HT-29 (cell line): Measurements from ENCODE around the gene FBXL17. TPM values are rescaled to one million over a fixed set of nuclear protein-coding genes. Genes with fewer than 3 reads are reported as not detected.

Experiments used
- DNase-seq: peaks from one replicate; pipeline ENCODE4 v3.0.0-alpha.2; 2015; ENCODE audit warnings: low spot score
- total RNA-seq: library from RNA; depleted of rRNA; stranded (reverse); fragments of >200 nt; shearing (Covaris generic); gene quantifications from 2 replicates; pipeline ENCODE4 v1.2.3, GENCODE V29; 2014

The FBXL17 gene
- total RNA-seq, 1 experiment from 2014 or later, result 7.5 TPM

- DNase-seq, result no peak
Measured at GRCh38 chr5:108375768-108376167, 6.1 kb downstream of the FBXL17 start.

DNA sequence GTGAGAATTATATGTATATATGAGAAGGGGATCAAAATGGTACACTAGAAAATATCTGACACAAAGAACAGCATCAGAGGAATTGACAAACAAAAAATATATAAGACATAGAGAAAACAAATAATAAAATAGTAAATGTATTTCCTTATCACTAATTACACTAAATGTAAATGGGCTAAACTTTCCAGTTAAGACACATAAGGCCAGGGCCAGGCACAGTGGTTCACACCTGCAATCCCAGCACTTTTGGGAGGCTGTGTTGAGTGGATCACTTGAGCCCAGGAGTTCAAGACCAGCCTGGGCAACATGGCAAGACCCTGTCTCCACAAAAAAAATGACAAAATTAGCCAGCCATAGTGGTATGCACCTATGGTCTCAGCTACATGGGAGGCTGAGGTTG, 8.5 kb downstream of the FBXL17 start:
- no peak for DNase-seq

DNA sequence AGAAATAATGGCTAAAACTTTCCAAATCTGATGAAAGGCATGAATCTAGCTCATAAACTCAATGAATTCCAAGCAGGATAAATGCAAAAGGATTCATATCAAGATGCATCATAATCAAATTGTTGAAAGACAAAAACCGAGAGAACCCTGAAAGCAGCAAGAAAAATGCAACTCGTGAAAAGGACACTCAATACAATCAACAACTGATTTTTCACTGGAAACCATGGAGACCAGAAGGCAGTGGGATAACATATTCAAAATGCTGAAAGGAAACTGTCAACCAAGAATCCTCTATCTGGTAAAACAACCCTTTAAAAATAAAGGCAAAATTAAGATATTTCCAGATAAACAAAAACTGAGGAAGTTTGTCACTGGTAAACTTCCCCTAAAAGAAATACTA, 9.5 kb downstream of the FBXL17 start:
- DNase-seq, result no peak

DNA sequence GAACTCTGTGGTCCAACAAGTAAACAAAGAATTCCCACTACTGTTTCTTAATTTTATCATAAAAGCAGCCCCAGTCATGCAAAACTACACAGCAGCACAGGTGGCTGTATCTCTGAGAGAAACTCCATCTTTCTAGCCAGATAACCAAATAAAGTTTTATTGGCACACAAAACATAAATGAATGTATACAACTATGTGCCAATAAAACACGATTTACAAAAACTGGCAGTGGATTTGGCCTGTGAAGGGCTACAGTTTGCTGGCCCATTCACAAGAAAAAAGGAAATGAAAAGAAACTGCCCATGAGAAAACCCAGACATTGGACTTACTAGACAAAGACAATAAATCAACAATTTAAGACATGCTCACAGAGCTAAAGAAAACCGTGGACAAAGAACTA, 10.6 kb downstream of the FBXL17 start:
- DNase-seq, result no peak

DNA sequence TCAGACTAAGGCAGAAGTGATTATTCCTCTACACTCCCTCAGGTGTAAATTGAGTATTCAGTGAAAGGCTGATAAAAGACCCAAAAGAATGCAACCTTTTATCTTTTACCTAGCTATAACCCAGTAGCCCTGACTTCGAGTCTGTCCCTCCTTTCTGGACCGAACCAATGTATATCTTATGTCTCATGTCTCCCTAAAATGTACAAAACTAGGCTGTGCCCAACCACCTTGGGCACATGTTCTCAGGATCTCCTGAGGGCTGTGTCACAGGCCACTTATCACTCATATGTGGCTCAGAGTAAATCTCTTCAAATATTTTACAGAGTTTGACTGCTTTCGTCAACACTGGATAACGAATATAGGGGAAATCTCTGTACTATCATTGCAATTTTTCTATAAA, 12.7 kb downstream of the FBXL17 start:
- no peak for DNase-seq

GRCh38 chr5:108367679-108368334, 14.1 kb downstream of the FBXL17 start:
- no peak for DNase-seq

DNA sequence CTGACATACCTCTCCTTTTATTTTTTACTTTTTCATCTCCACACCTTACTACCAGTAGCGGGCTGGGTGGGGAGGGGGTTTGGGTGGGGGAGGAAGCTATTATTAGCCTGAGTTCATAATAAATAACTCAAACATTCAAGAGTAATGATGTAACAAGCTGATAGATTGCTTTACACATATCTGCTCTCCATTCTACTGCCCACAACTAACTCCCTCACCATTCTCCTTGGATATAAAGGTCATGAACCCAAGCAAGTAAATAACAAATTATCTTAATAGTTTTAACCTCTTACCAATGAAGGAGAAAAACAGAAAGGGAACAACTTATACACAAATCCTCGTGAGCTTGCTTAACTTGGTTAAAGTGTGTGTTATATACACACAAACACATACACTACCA, 15.4 kb downstream of the FBXL17 start:
- no peak for DNase-seq

DNA sequence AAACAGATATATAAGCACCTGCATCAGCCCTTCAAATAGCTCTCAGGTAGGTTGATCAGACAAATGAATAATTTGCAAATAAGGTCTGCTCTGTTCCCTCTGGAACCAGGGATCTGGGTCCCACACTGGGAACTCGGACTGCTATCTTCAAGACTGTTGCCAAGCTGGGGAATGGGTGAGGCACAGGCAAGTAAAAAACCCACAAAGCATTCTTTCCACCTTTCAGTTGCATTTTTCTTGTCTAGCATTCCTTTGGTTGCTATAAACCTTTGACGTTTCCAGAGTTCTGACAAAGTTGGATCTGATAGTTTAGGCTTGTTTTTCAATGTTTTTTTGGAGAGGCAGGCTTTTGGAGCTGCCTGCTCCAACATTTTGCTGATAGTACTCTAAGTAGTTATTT, 20.1 kb downstream of the FBXL17 start:
- DNase-seq, result no peak

- DNase-seq, result no peak
Measured at GRCh38 chr5:108361239-108361638, 20.7 kb downstream of the FBXL17 start.

DNA sequence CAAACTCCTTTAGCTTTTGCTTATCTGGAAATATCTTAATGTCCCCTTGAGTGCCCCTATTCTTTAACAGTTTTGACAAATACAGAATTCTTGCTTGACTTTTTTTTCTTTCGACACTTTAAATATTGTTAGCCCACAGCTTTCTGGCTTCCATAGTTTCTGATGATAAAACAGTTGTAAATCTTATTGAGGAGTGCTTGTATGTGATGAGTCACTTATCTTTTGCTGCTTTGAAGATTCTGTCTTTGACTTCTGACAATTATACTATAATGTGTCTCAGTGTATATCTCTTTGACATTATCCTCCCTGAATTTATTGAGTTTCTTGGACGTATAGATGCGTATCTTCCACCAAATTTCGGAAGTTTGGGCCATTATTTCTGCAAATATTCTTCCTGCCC, 21.6 kb downstream of the FBXL17 start:
- no peak for DNase-seq

DNA sequence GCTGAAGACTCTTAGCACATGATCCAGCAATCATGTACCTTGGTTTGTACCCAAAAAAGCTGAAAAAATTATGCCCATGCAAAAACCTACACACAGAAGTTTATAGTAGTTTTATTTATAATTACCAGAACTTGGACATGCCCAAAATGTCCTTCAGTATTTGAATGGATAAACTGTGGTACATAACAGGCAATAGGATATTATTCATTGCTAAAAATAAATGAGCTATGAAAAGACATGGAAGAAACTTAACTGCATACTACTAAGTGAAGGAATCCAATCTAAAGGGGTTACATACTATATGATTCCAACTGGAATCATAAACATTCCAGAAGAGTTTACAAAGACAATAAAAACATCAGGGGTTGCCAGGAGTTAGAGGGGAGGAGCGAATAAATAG, 25.6 kb downstream of the FBXL17 start:
- no peak for DNase-seq

DNA sequence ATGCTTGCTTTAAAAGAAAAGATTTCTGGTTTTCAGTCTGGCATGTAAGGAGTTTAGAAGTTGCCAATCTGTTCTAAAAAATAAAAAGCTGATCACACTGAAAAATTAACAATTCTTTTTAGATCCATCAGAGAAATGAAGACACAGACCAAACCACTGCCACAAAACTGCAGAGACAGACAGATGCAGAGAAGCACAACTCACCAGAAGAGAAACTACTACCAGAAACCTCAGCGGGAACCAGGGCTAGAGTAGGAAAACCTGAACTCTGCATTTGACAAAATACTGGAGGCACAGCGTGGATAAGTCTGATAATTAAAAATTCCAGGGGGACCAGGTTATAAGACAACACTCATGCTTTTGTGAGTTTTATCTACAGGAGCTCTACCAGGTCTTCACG, 28.8 kb downstream of the FBXL17 start:
- DNase-seq, result no peak

- DNase-seq, result peak; percentile 63
Measured at GRCh38 chr5:108345541-108346171, 36.2 kb downstream of the FBXL17 start.

GRCh38 chr5:108344103-108344822, 37.6 kb downstream of the FBXL17 start:
- DNase-seq, result no peak

DNA sequence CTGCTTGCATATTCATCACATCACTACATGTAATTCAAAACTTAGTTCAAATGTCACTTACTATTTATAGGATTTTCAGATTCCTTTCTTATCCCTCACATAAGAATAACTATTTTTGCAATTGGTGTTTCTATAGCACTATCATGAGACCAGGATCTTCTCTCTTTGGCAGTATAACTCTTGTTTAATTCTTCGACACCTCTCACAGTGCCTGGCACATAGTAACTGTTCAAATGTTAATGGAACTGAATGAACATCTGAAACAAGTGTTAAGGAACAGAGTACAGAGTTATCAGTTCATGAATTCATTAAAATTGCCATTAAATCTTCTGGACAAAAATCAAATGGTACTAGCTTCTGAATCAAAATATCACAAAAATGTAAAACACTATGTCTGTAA, 40.0 kb downstream of the FBXL17 start:
- no peak for DNase-seq

- DNase-seq, result no peak
Measured at GRCh38 chr5:108340131-108340530, 41.8 kb downstream of the FBXL17 start.

DNA sequence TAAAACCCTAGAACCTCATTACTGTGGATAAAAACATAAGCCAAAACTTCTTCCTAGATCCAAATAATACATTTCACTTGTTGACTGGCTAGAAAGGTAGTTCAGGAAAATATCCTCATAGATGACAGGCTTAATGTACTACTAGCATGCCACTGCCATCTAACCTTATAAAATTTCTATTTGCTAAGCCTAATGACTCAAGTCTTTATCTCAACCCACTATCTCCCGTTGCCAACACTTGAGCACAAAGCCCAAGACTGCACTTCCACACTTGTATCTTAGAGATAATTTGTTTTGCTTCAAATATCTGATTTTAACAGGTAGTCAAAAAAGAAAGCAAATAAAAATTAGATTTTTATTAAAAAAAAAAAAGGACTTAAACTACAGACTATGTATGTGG, 42.7 kb downstream of the FBXL17 start:
- DNase-seq, result peak; percentile 61

GRCh38 chr5:108334225-108334624, 47.7 kb downstream of the FBXL17 start:
- DNase-seq, result no peak

GRCh38 chr5:108326982-108327381, 54.9 kb downstream of the FBXL17 start:
- no peak for DNase-seq

DNA sequence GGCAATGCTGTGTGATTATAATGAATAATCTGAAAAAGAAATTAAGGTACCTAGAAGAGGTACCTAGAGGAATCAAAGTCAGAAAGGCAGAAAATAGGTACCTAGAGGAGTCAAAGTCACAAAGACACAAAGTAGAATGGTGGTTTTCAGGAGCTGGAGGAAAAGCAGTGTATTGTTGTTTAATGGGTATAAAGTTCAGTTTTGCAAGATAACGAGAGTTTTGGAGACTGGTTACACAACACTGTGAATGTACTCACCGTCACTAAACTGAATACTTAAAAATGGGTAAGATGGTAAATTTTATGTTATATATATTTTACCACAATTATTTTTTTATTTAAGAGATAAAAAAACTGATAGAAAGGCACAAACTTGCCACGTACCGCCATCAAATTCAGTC, 57.0 kb downstream of the FBXL17 start:
- DNase-seq, result no peak

DNA sequence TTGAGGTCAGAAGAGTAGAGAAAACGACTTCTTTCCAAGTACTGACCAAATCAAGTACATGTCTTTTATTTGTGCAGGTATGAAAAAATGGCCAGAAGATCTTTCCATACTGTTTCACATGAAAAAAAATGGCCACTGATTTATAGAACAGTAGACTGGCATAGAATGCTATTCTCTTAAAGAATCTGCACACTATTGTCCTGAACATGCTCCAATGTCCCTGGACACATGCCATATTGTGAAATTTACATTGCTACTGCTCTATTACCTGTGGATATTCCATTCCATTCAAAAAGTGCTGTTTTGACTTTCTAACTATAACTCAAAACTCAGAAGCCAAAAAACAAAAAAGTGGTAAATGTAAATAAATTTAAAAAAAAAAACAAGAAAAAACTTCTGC, 60.6 kb downstream of the FBXL17 start:
- no peak for DNase-seq

- no peak for DNase-seq
Measured at GRCh38 chr5:108320231-108320630, 61.7 kb downstream of the FBXL17 start.

DNA sequence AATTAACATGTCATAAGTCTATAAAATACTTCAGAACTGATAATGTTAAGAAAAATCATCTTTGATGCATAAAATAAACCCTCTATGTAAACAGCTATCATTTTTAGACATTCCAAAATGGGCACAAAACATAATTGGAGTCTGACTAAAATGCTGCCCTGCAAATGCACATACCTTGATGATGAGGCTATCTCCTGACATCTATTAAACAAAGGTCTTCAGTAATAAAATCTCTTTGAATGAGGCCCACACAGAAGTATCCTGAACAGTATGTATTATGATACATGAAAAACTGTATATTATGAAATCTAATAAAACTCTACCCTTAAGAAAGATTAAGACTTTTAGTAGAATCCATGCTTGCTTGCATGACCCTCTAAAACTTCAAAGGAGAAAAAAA, 66.1 kb downstream of the FBXL17 start:
- no peak for DNase-seq
